Amygdala (tissue), 56 donors: ENCODE data around the gene AFF3.
"Not testable (repeated sequence)": the region's sequence is repeated elsewhere in the genome, so short reads cannot be mapped to it uniquely, and the experiment has no call there.

Source experiments
- DNase-seq, 56 donors: peaks; one replicate each; lab custom pipeline; 2025; lab: John Stamatoyannopoulos, UW

Gene AFF3

GRCh38 chr2:100146657-100146960 is 4.2 kb upstream of the AFF3 start:
- no peak for DNase-seq

DNA sequence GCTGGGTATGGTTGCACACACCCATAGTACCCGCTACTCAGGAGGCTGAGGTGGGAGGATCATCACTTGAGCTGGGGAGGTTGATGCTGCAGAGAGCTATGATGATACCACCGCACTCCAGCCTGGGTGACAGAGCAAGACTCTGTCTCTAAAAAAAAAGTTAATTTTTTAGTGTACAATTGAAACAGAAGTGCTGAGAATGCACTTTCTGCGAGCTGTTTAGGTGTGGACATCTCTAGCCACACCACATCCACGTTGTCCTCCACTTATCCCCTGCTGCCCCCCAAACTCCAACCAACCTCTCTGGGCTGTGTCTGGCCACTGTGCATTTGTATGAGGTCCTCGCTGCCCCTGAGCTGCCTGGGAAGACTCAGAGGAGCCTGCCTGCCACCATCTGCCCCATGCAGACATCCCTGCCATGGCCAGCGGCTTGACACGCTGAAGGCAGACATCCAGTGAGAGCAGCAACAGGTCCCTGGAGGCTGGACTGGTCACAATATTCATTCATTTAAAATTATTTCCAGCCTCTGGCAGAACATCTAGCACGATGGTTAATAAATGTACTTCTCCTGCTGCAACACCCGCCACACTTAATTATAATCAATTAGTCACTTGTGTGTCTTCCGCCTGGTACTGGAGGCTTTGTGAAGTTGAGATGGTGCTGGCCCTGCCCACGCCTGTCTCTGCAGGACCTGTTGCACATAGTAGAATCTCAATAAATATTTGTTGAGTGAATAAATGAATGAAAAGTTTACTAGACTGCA is 3.7 kb upstream of the AFF3 start:
- no peak for DNase-seq

GRCh38 chr2:100143286-100143685 is 896 bp upstream of the AFF3 start:
- no peak for DNase-seq

DNA sequence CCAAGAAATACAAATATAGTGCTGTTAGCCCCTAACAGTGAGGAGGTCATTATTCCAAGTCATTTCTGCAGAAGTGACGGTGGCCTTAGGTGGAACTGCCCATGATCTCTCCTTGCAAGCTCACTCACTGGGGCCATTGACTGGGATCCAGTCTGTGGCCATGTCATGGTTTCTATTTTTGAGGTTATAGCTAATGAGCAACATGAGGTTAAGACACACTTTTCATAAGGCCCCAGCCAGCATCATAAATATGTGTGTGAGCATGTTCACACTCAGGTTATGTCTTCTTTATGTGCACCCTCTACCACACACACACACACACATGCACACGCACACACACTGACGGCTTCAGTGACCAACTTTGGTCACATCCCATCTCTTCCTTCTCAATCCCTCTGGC is 484 bp downstream of the AFF3 start:
- no peak for DNase-seq

GRCh38 chr2:100140582-100140981 is 1.8 kb downstream of the AFF3 start:
- no peak for DNase-seq

DNA sequence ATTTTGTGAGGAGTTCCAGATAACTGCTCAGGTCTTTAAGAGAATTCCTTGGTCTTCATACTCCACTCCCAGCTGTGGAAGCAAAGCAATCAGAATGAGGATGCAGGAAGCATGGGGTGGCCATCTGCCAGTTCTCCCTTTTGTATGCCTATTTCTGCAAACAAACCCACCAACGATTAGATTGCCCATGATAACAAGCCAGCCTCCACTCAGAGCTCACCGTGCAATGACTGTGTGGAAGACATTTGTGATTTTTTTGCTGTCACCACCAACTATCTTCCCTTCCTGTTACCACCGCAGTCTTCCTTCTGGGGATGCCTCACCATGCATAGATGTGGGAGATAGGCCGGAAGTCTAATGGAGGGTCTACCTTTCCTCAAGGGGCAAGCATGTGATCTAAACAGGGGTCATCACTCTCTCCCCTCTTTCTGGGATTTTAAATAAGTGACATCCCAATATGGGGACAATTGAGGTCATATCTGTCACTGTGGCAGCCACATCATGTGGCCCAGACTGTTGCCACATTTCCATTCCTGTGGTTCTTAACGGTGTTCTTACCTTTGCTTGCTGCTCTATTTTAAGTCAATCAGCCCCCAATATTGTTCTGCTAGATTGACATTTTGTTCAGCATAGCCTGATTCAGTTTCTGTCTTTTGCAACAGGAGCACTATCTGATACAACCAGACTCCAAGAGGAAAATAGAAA is 4.4 kb downstream of the AFF3 start:
- DNase-seq, result no peak

- DNase-seq, result no peak
Observed at GRCh38 chr2:100137318-100137717, 5.1 kb downstream of the AFF3 start.

DNA sequence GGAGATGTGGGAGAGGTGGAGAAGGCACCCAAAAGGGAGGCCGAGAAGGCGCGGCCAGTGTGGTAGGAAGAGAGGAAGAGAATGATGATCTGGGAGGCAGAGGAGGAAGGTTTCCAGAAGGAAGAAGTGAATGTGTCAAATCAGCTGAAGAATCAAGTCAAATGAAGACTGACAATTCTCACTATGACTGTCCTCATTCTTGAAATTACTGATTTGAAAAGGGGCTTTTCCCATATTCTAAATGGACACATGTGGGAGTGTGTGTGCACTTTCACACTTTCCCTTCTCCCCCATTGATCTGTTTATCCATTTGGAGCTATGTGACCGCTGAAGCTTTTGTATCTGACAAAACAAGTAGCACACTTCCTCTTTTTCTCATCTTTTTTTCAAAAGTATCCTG is 6.1 kb downstream of the AFF3 start:
- DNase-seq, result no peak

GRCh38 chr2:100135415-100135814 is 7.0 kb downstream of the AFF3 start:
- no peak for DNase-seq

GRCh38 chr2:100130595-100131391 is 11.6 kb downstream of the AFF3 start:
- no peak for DNase-seq

- no peak for DNase-seq
Observed at GRCh38 chr2:100126897-100127401, 15.4 kb downstream of the AFF3 start.

DNA sequence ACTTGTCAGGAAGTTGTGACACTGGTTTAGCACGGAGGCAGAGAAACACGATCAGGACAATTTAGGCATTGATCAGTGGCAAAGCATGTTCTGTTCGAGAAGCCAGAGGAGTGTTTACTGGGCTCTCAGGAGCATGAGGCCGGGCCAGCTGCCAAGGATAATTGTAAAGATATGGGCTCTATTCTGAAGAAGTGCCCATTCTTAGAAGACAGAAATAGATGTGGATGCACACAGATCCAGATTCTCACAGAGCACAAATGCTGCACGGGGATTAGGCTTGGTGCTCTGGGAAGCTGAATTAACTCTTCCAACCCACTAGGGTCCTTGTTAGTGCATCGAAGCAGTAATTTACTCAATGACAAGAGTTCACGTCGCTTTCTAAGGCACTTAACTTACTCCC is 16.2 kb downstream of the AFF3 start:
- no peak for DNase-seq

- no peak for DNase-seq
Observed at GRCh38 chr2:100125626-100126025, 16.8 kb downstream of the AFF3 start.

DNA sequence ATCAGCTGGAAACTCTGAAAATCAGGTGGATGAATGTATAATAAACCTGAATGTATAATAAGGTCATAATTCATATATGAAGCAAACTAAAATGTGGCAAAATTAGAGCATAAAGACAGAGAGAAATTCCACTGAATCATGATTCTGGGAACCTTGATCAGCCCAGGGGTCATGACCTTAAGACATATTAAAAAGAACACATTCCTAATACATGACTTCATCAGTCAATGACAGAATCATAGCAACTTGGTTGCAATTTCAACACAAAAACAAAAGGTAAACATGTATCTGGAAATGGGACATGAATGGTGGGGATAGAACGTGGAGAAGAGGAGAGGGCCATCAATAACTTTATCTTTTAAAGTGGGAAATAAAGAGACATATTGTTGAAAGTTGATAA is 17.6 kb downstream of the AFF3 start:
- DNase-seq, result no peak

DNA sequence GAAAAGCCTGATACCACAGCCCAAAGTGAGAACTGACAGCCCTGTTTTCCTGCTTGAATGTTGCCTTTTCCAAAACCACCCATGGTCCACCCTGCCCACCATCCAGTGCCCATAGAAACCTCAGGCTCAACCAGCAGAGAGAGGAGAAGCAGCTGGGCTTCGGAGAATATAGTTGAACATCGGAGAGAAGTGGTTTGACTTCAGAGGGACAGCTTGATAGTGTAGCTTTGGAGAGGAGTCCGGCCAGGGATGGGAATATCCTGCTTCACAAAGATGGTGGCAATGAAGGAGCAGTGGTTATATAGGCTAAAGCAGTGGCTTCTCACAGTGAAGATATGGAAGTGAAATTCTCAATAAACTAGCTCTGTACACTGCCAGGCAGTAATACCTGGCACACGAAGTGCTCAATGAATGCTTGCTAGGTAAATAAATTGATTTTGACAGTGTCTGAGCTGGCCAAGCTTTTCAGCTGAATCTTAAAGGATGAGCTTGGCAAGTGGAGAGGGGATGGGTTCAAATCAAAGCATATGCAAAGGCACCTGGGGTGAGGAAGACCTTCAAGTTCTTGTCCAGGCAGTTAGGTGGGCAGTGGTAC is 21.2 kb downstream of the AFF3 start:
- DNase-seq, result no peak

- DNase-seq, result no peak
Observed at GRCh38 chr2:100119235-100119634, 23.2 kb downstream of the AFF3 start.

DNA sequence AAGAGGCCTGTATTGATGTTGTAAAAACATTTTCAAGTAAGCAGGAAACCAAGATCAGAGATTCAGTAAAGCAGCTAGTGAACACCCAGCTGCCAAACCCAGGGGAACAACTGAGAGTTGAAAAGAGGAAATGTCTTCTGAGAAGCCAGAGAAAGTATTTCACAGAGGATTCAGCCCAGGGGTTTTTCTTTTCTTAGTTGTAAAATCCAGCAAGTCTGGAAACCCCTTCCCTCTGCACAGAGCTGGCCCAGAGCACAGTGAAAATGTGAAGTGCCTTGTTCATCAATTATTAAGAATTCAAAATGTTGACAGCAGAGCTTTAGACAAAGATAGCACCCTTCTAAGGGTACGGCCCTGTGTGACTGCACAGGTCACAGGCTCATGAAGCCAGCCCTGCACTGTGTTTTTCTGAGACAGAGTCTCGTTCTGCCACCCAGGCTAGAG is 28.4 kb downstream of the AFF3 start:
- DNase-seq, result no peak

GRCh38 chr2:100110614-100111000 is 31.8 kb downstream of the AFF3 start:
- DNase-seq, result no peak

GRCh38 chr2:100109986-100110613 is 32.3 kb downstream of the AFF3 start:
- no peak for DNase-seq

GRCh38 chr2:100108648-100109020 is 33.8 kb downstream of the AFF3 start:
- not testable (repeated sequence) for DNase-seq
